Erythroblast (primary cell): ENCODE data around the gene CACNA1C.

Source experiments
- GATA1 ChIP-seq: IDR thresholded peaks from 2 replicates; pipeline ENCODE4 v1.6.1; 2011; ENCODE audit warnings: low read depth, mild to moderate bottlenecking, control low read depth, low read length, moderate library complexity
- POLR2A ChIP-seq: IDR thresholded peaks from 2 replicates; pipeline ENCODE4 v1.6.1; 2011; ENCODE audit warnings: mild to moderate bottlenecking, low read length

- TF ChIP-seq POLR2A = no peak
- TF ChIP-seq GATA1 = no peak
These were observed 73.1 kb downstream of the CACNA1C start for GRCh38 chr12:2125651-2126522.
